ENCODE data around the gene NFASC. TPM values are rescaled to one million over a fixed set of nuclear protein-coding genes. Genes with fewer than 3 reads are reported as not detected.
A peak's percentile ranks its signal among the peaks of the same experiment; 100 is the strongest.

Gene NFASC
- total RNA-seq, 1 experiment from 2014 or later, result 16.9 TPM

- no peaks in the 10 kb centered on the region for H3K36me3 ChIP-seq (ENCODE audit: control insufficient read depth, insufficient read depth, low read length)
- H3K9me3 ChIP-seq (ENCODE audit: control insufficient read depth, insufficient read depth, low read depth, low read length), result no peaks in the 10 kb centered on the region
- in situ Hi-C loops (cut with HindIII; ENCODE audit: low pct_unique_long_range_greater_than_20kb, low sequenced_read_pairs), result no loop called here
- no peak overlapping the region for H3K4me3 ChIP-seq (ENCODE audit: low read depth in 2 of 2, low read length in 2 of 2)
- POLR2A ChIA-PET, result no interaction called here
- H3K27me3 ChIP-seq (ENCODE audit: control insufficient read depth, insufficient read depth, low read length), result no peaks in the 10 kb centered on the region
- intact Hi-C loops (cut with micrococcal nuclease; ENCODE audit: unreplicated experiment), result no loop called here
- peaks cover 8% of the 10 kb centered on the region for H3K4me1 ChIP-seq (ENCODE audit: control insufficient read depth, insufficient read depth, low read length)
- TF ChIP-seq POLR2AphosphoS5 (IDR thresholded peaks at IDR 0.05; ENCODE audit: low read depth, low read length), result no peak
- TF ChIP-seq TCF7L2 (IDR thresholded peaks at IDR 0.05; ENCODE audit: low read depth, low read length), result peak; percentile 58; the same call in 1 of the 2 replicates
- TF ChIP-seq REST (IDR thresholded peaks at IDR 0.05; ENCODE audit: insufficient read depth in 1 of 2, low read depth in 2 of 2, low read length in 1 of 2), result no peak
- TF ChIP-seq CTCF (IDR thresholded peaks at IDR 0.05), result no peak
- TF ChIP-seq SIN3A (IDR thresholded peaks at IDR 0.05; ENCODE audit: borderline replicate concordance, insufficient read depth, low read depth, low read length), result no peak
- 0 out of 2 replicates have a peak overlapping the region, but pooled peaks have one; percentile 23 for H3K27ac ChIP-seq (ENCODE audit: low read length)
- DNase-seq (ENCODE audit: low read depth, low spot score) (no peak), ATAC-seq (peak; percentile 75)
- CTCF ChIA-PET, result interaction anchor here (0.9 kb wide), 1 partner anchor 26 kb away, joined by 3 read pairs; no protein-coding TSS in a partner anchor
- no TSS peak for BruUV-seq (replicated peaks)
Measured at GRCh38 chr1:204924013-204924759, 53.5 kb downstream of the NFASC start.

- TF ChIP-seq TCF7L2 (IDR thresholded peaks at IDR 0.05; ENCODE audit: low read depth, low read length), result no peak
- TF ChIP-seq REST (IDR thresholded peaks at IDR 0.05; ENCODE audit: insufficient read depth in 1 of 2, low read depth in 2 of 2, low read length in 1 of 2), result no peak
- TF ChIP-seq CTCF (IDR thresholded peaks at IDR 0.05), result no peak
- no peak for TF ChIP-seq POLR2AphosphoS5 (IDR thresholded peaks at IDR 0.05; ENCODE audit: low read depth, low read length)
- TF ChIP-seq SIN3A (IDR thresholded peaks at IDR 0.05; ENCODE audit: borderline replicate concordance, insufficient read depth, low read depth, low read length), result no peak
- POLR2A ChIA-PET, result no interaction called here
- H3K9me3 ChIP-seq (ENCODE audit: control insufficient read depth, insufficient read depth, low read depth, low read length), result no peaks in the 10 kb centered on the region
- in situ Hi-C loops (cut with HindIII; ENCODE audit: low pct_unique_long_range_greater_than_20kb, low sequenced_read_pairs) (no loop called here), intact Hi-C loops (cut with micrococcal nuclease; ENCODE audit: unreplicated experiment) (no loop called here)
- H3K4me3 ChIP-seq (ENCODE audit: low read depth in 2 of 2, low read length in 2 of 2), result no peak overlapping the region
- no peaks in the 10 kb centered on the region for H3K36me3 ChIP-seq (ENCODE audit: control insufficient read depth, insufficient read depth, low read length)
- H3K27ac ChIP-seq (ENCODE audit: low read length), result no peak overlapping the region
- BruUV-seq (replicated peaks), result no TSS peak
- CTCF ChIA-PET, result no interaction called here
- ATAC-seq, result no peak
- no peak for DNase-seq (ENCODE audit: low read depth, low spot score)
- H3K27me3 ChIP-seq (ENCODE audit: control insufficient read depth, insufficient read depth, low read length), result no peaks in the 10 kb centered on the region
- H3K4me1 ChIP-seq (ENCODE audit: control insufficient read depth, insufficient read depth, low read length), result peaks cover 8% of the 10 kb centered on the region
Measured at GRCh38 chr1:204925701-204926100, 55.0 kb downstream of the NFASC start.
